GM12878 (cell line): ENCODE measurements around the gene PEX26. TPM values are rescaled to one million over a fixed set of nuclear protein-coding genes. Genes with fewer than 3 reads are reported as not detected.
"Not testable (repeated sequence)": the region's sequence is repeated elsewhere in the genome, so short reads cannot be mapped to it uniquely, and the experiment has no call there.

Source experiments
- ATAC-seq: fragments of 200-7000 bp; cut with Tn5 transposase; 3 replicates; pipeline ENCODE4 v1.9.1; 2020; ENCODE audit warnings: mild to moderate bottlenecking, moderate library complexity
- BruUV-seq: library from RNA; stranded (reverse); fragments of 400-500 nt; replicated peaks from 2 replicates; lab custom pipeline; 2021; lab: Mats Ljungman, UMichigan
- CTCF ChIA-PET: fragments of 300-600 bp; sonication (Branson Sonifier 250); formaldehyde crosslinking; extraction: SDS; loops from one replicate; lab custom pipeline; 2021; ENCODE audit warnings: inconsistent platforms; lab: Yijun Ruan, JAX
- POLR2A ChIA-PET: fragments of 350-600 bp; formaldehyde crosslinking; extraction: SDS; loops from one replicate; lab custom pipeline; 2021; ENCODE audit warnings: inconsistent platforms; lab: Charles Lee
- RAD21 ChIA-PET: fragments of 300-600 bp; sonication (Branson Sonifier 250); formaldehyde crosslinking; loops from one replicate; lab custom pipeline; 2023; ENCODE audit warnings: antibody characterized with exemption; ENCODE audit not compliant: unreplicated experiment; lab: Charles Lee
- SMC1A ChIA-PET: fragments of 300-600 bp; sonication (Branson Sonifier 250); formaldehyde crosslinking; loops from one replicate; lab custom pipeline; 2023; ENCODE audit not compliant: unreplicated experiment, uncharacterized antibody; lab: Charles Lee
- DNase-seq: peaks from one replicate; pipeline ENCODE4 v3.0.0-alpha.2; 2011; ENCODE audit warnings: low read depth, low spot score
- FAIRE-seq: peaks from 3 replicates; lab custom pipeline; 2011; peaks lifted over from hg19 to GRCh38; lab: Jason Lieb, UNC
- H2AFZ ChIP-seq: 2 replicates; pipeline ENCODE4 v1.6.0; 2011; ENCODE audit warnings: low read depth, low read length, control low read depth; ENCODE audit not compliant: control insufficient read depth
- H3K27ac ChIP-seq: 2 replicates; pipeline ENCODE4 v1.5.1; 2011; ENCODE audit warnings: control low read depth; ENCODE audit not compliant: control insufficient read depth, insufficient read depth
- H3K27me3 ChIP-seq, 2 experiments: replicated peaks in 1 of 2; 2 replicates each; pipeline versions ENCODE4 v1.6.0 to v1.6.1; 2011; ENCODE audit warnings: low read length in 1 of 2; ENCODE audit not compliant: control insufficient read depth in 2 of 2, insufficient read depth in 2 of 2
- H3K36me3 ChIP-seq, 2 experiments: 2 replicates each; pipeline ENCODE4 v1.5.1; 2011; ENCODE audit warnings: low read length in 1 of 2; ENCODE audit not compliant: control insufficient read depth in 2 of 2, insufficient read depth in 2 of 2
- H3K4me1 ChIP-seq: 2 replicates; pipeline ENCODE4 v1.6.1; 2011; ENCODE audit warnings: mild to moderate bottlenecking, low read length, moderate library complexity, mixed read lengths; ENCODE audit not compliant: control insufficient read depth, insufficient read depth
- H3K4me2 ChIP-seq: 2 replicates; pipeline ENCODE4 v1.6.0; 2011; ENCODE audit warnings: control low read depth; ENCODE audit not compliant: control insufficient read depth, insufficient read depth
- H3K4me3 ChIP-seq: fragments of 200-600 bp; sonication (generic); 2 replicates; pipeline ENCODE4 v1.5.1; 2016
- H3K79me2 ChIP-seq: 2 replicates; pipeline ENCODE4 v1.6.0; 2011; ENCODE audit warnings: low read length; ENCODE audit not compliant: control insufficient read depth, insufficient read depth
- H3K9ac ChIP-seq: 2 replicates; pipeline ENCODE4 v1.8.0; 2011; ENCODE audit warnings: low read length, control low read depth, mixed read lengths; ENCODE audit not compliant: control insufficient read depth, insufficient read depth
- H3K9me3 ChIP-seq: replicated peaks from 3 replicates; pipeline ENCODE4 v1.5.1; 2011; ENCODE audit warnings: mild to moderate bottlenecking, low read length; ENCODE audit not compliant: control insufficient read depth, insufficient read depth
- H4K20me1 ChIP-seq: 2 replicates; pipeline ENCODE4 v1.6.0; 2011; ENCODE audit not compliant: control insufficient read depth, insufficient read depth
- HDGF ChIP-seq: fragments of 450-650 bp; IDR thresholded peaks from 2 replicates; pipeline ENCODE4 v1.6.1; 2016; ENCODE audit warnings: antibody characterized with exemption
- MEF2B ChIP-seq: fragments of 450-650 bp; IDR thresholded peaks from 2 replicates; pipeline ENCODE4 v1.6.1; 2018; ENCODE audit warnings: mild to moderate bottlenecking, moderate library complexity; ENCODE audit not compliant: partially characterized antibody, poor library complexity, severe bottlenecking
- NFIC ChIP-seq: IDR thresholded peaks from 2 replicates; pipeline ENCODE4 v1.6.1; 2012; ENCODE audit warnings: low read depth, mild to moderate bottlenecking, inconsistent platforms, low read length, moderate library complexity
- SUPT20H ChIP-seq: IDR thresholded peaks from 2 replicates; pipeline ENCODE4 v1.6.1; 2011; ENCODE audit warnings: low read depth, mild to moderate bottlenecking, low read length, moderate library complexity, borderline replicate concordance; ENCODE audit not compliant: control insufficient read depth
- WGBS: methylation state at CpG from one replicate; pipeline ENCODE4 v1.1.6; 2016; ENCODE audit warnings: low lambda C conversion rate; ENCODE audit not compliant: insufficient replicate concordance, insufficient coverage; ENCODE audit errors: missing lambda C conversion rate; 5-methylcytosine and 5-hydroxymethylcytosine counted together
- in situ Hi-C: fragments of 300-500 bp; cut with MboI; formaldehyde crosslinking; loops from 9 replicates; pipeline ENCODE4 v1.14.3; 2018; ENCODE audit warnings: mixed read lengths
- intact Hi-C: fragments of 100-400 bp; cut with micrococcal nuclease; formaldehyde crosslinking; loops from one replicate; pipeline ENCODE4 v1.14.2; 2022; ENCODE audit not compliant: unreplicated experiment
- polyA plus RNA-seq, 11 experiments: library from polyadenylated mRNA; depleted of rRNA in 4 of 11; unstranded in 6 of 11; stranded (reverse) in 5 of 11; fragments of >200 nt; fragmentation: Nextera tagmentation in 4 of 11; fragmentation: Illumina TruSeq in 1 of 11; extraction: Ambion mirVana in 4 of 11; extraction: Trizol in 1 of 11; gene quantifications; 1 replicate in 1 of 11; 2 replicates in 10 of 11; pipeline versions ENCODE4 v1.2.1 to v1.2.3, GENCODE V29; 2011 to 2016; ENCODE audit warnings: inconsistent platforms in 2 of 11, missing spikeins in 2 of 11, low read depth in 1 of 11
- total RNA-seq, 4 experiments: library from RNA; depleted of rRNA in 3 of 4; stranded (reverse); fragments of >200 nt in 3 of 4; fragmentation: Illumina TruSeq in 1 of 4; extraction: Trizol in 1 of 4; gene quantifications; 2 replicates each; pipeline versions ENCODE4 v1.2.1 to v1.2.3, GENCODE V29; 2013 to 2021

Gene PEX26
- total and polyA plus RNA-seq, 10 of the 15 experiments (the other 5 are each of a cell fraction or from before 2014, with no cell fraction given) = 0.79 to 50.8 (median 22.4) TPM

GRCh38 chr22:18104566-18104965 is 26.8 kb downstream of the PEX26 start:
- no peak for FAIRE-seq
- no peaks in the 10 kb centered on the region for H4K20me1 ChIP-seq
- TF ChIP-seq SUPT20H (no peak), HDGF (0 out of 2 replicates have a peak, but pooled peaks have one; percentile 10), MEF2B (peak; percentile 81)
- ATAC-seq = peak; percentile 44
- in situ Hi-C loops = no loop called here
- peaks cover 28% of the 10 kb centered on the region for H3K9me3 ChIP-seq
- peak overlapping the region; percentile 96 for H3K27ac ChIP-seq
- 71% methylated on average over 4 of the region's 4 CpGs for WGBS
- H3K4me2 ChIP-seq = peak overlapping the region; percentile 28; the same call in 1 of the 2 replicates
- intact Hi-C loops = loop anchor here (10.0 kb wide), 1 partner anchor 130 kb away; no protein-coding TSS in a partner anchor
- H3K9ac ChIP-seq = peak overlapping the region; percentile 5; the same call in 1 of the 2 replicates
- no TSS peak for BruUV-seq
- 0 out of 2 replicates have a peak overlapping the region, but pooled peaks have one; percentile 18 for H3K4me3 ChIP-seq
- ChIA-PET SMC1A (interaction anchor here (0.7 to 4.7 kb wide), 6 partner anchors 9 to 302 kb away, joined by 3 to 31 read pairs (median 14); partner anchors contain the start of genes PEX26 and USP18), CTCF (interaction anchor here (0.6 to 3.6 kb wide), 2 partner anchors 28 to 48 kb away, joined by 3 to 17 read pairs; partner anchors contain the start of gene PEX26), RAD21 (interaction anchor here (1.5 to 5.0 kb wide), 3 partner anchors 16 to 29 kb away, joined by 3 to 21 read pairs (median 17); no protein-coding TSS in a partner anchor), POLR2A (interaction anchor here (0.7 to 2.0 kb wide), 4 partner anchors 10 to 48 kb away, joined by 3 to 5 read pairs (median 4); partner anchors contain the start of gene PEX26)
- H3K27me3 ChIP-seq = no peaks in the 10 kb centered on the region
- peaks cover 3% of the 10 kb centered on the region for H3K79me2 ChIP-seq
- peaks cover 35% of the 10 kb centered on the region for H3K4me1 ChIP-seq
- no peaks in the 10 kb centered on the region for H3K36me3 ChIP-seq
- DNase-seq = no peak
- no peak overlapping the region for H2AFZ ChIP-seq

GRCh38 chr22:18105981-18106380 is 28.2 kb downstream of the PEX26 start:
- in situ Hi-C loops, ATAC-seq, H4K20me1 ChIP-seq, H3K27me3 ChIP-seq, H3K36me3 ChIP-seq, DNase-seq, H2AFZ ChIP-seq, BruUV-seq, FAIRE-seq: not testable (repeated sequence)
- Histone ChIP-seq H3K4me3 (peak overlapping the region; percentile 16; the same call in 1 of the 2 replicates), H3K4me1 (peaks cover 43% of the 10 kb centered on the region), H3K9ac (peak overlapping the region; percentile 69), H3K9me3 (peaks cover 28% of the 10 kb centered on the region), H3K27ac (peak overlapping the region; percentile 96), H3K79me2 (peaks cover 11% of the 10 kb centered on the region), H3K4me2 (peak overlapping the region; percentile 31; the same call in 1 of the 2 replicates)
- intact Hi-C loops = loop anchor here (1.0 to 10.0 kb wide), 4 partner anchors 17 to 305 kb away; no protein-coding TSS in a partner anchor
- TF ChIP-seq NFIC = 0 out of 2 replicates have a peak, but pooled peaks have one; percentile 0
- POLR2A ChIA-PET = interaction anchor here (0.7 to 2.0 kb wide), 5 partner anchors 14 to 110 kb away, joined by 3 to 8 read pairs (median 5); partner anchors contain the start of gene USP18
- CTCF ChIA-PET = interaction anchor here (0.6 to 3.6 kb wide), 6 partner anchors 8 to 333 kb away, joined by 3 to 17 read pairs (median 4); partner anchors contain the start of gene PEX26
- RAD21 ChIA-PET = interaction anchor here (1.1 to 5.0 kb wide), 6 partner anchors 17 to 49 kb away, joined by 3 to 21 read pairs (median 12); partner anchors contain the start of gene PEX26
- SMC1A ChIA-PET = interaction anchor here (0.6 to 4.7 kb wide), 10 partner anchors 10 to 308 kb away, joined by 3 to 31 read pairs (median 6); partner anchors contain the start of gene PEX26
- WGBS = 29% methylated on average over 6 of the region's 7 CpGs
